ENCODE measurements around the gene P3H2.

DNA sequence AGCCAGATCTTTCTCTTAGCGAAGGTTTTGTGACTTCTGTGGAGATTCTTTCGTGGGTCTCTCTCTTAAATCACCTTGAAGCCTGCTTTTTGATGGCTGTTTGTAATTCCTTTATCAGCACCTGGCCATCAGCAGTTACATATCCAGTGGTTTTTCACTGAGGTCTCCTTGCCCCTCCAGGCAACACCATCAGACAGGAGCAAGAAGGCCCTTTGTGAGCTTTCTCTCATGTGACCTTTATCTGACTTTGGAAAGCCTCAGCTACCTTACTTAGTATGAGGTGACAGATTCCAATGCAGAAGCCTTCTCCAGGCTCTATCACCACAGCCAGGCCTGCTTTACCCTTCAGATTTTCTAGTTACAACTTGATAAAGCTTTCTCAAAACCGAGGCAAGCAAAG, 30.0 kb upstream of the P3H2 start:
- TF ChIP-seq, protein P1, sequence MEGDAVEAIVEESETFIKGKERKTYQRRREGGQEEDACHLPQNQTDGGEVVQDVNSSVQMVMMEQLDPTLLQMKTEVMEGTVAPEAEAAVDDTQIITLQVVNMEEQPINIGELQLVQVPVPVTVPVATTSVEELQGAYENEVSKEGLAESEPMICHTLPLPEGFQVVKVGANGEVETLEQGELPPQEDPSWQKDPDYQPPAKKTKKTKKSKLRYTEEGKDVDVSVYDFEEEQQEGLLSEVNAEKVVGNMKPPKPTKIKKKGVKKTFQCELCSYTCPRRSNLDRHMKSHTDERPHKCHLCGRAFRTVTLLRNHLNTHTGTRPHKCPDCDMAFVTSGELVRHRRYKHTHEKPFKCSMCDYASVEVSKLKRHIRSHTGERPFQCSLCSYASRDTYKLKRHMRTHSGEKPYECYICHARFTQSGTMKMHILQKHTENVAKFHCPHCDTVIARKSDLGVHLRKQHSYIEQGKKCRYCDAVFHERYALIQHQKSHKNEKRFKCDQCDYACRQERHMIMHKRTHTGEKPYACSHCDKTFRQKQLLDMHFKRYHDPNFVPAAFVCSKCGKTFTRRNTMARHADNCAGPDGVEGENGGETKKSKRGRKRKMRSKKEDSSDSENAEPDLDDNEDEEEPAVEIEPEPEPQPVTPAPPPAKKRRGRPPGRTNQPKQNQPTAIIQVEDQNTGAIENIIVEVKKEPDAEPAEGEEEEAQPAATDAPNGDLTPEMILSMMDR (IDR thresholded peaks at IDR 0.05) = no peak
- no peak for TF ChIP-seq POLR2AphosphoS5 (IDR thresholded peaks at IDR 0.05)
- TF ChIP-seq POLR2A (IDR thresholded peaks at IDR 0.05; ENCODE audit: low read depth) = no peak
